HepG2 (cell line): ENCODE data around the gene CDKN2AIP. TPM values are rescaled to one million over a fixed set of nuclear protein-coding genes. Genes with fewer than 3 reads are reported as not detected.

ENCODE experiments used
- ATAC-seq: fragments of 200-7000 bp; cut with Tn5 transposase; 3 replicates; pipeline ENCODE4 v1.9.1; 2020; ENCODE audit warnings: mild to moderate bottlenecking, moderate library complexity
- BruUV-seq: library from RNA; stranded (reverse); fragments of 400-500 nt; replicated peaks from 2 replicates; lab custom pipeline; 2021; lab: Mats Ljungman, UMichigan
- CTCF ChIA-PET: fragments of 300-600 bp; formaldehyde crosslinking; extraction: SDS; loops from one replicate; lab custom pipeline; 2021; ENCODE audit warnings: low total read pairs, inconsistent platforms, low intra/inter-chr PET ratio; lab: Yijun Ruan, JAX
- POLR2A ChIA-PET: fragments of 350-600 bp; sonication (Branson Sonifier 250); formaldehyde crosslinking; loops from one replicate; lab custom pipeline; 2020; ENCODE audit warnings: antibody characterized with exemption, inconsistent platforms; lab: Yijun Ruan, JAX
- DNase-seq: peaks from one replicate; pipeline ENCODE4 v3.0.0-alpha.2; 2015; ENCODE audit warnings: low spot score
- FAIRE-seq: peaks from 3 replicates; lab custom pipeline; 2011; peaks lifted over from hg19 to GRCh38; lab: Jason Lieb, UNC
- H2AFZ ChIP-seq: one replicate; pipeline ENCODE4 v1.6.1; 2011; ENCODE audit warnings: low read length, inconsistent platforms
- H3K27ac ChIP-seq: fragments of 300-600 bp; 3 replicates; pipeline ENCODE4 v1.8.0; 2011; ENCODE audit warnings: mixed run types, mild to moderate bottlenecking, mixed read lengths, low read length, inconsistent platforms; ENCODE audit not compliant: insufficient read depth; ENCODE audit errors: extremely low read length
- H3K27me3 ChIP-seq, 2 experiments: fragments of 200-600 bp in 1 of 2; 2 replicates in 1 of 2; 3 replicates in 1 of 2; pipeline versions ENCODE4 v1.6.0 to v1.8.0; 2011; ENCODE audit warnings: low read length in 2 of 2, mild to moderate bottlenecking in 2 of 2, moderate library complexity in 2 of 2, inconsistent platforms in 1 of 2; ENCODE audit not compliant: insufficient read depth in 2 of 2, control insufficient read depth in 1 of 2
- H3K36me3 ChIP-seq, 2 experiments: fragments of 200-600 bp in 1 of 2; replicated peaks in 1 of 2; 2 replicates in 1 of 2; 3 replicates in 1 of 2; pipeline versions ENCODE4 v1.5.1 to v1.8.0; 2011; ENCODE audit warnings: low read length in 2 of 2, inconsistent platforms in 1 of 2; ENCODE audit not compliant: insufficient read depth in 2 of 2, control insufficient read depth in 1 of 2
- H3K4me1 ChIP-seq: 2 replicates; pipeline ENCODE4 v1.5.1; 2012; ENCODE audit warnings: low read length, inconsistent platforms; ENCODE audit not compliant: insufficient read depth
- H3K4me2 ChIP-seq: 2 replicates; pipeline ENCODE4 v1.6.0; 2011; ENCODE audit warnings: low read depth, low read length, inconsistent platforms
- H3K4me3 ChIP-seq, 3 experiments: fragments of 200-600 bp in 1 of 3; sonication (generic), shearing (Covaris generic) in 1 of 3; replicated peaks in 1 of 3; 2 replicates each; pipeline ENCODE4 v1.5.1; 2011 to 2016; ENCODE audit warnings: low read length in 3 of 3, inconsistent platforms in 2 of 3, low read depth in 2 of 3, mild to moderate bottlenecking in 2 of 3, control low read depth in 1 of 3, mixed read lengths in 1 of 3; ENCODE audit not compliant: insufficient read depth in 1 of 3
- H3K79me2 ChIP-seq: one replicate; pipeline ENCODE4 v1.6.1; 2011; ENCODE audit warnings: low read length, inconsistent platforms; ENCODE audit not compliant: insufficient read depth
- H3K9ac ChIP-seq: 2 replicates; pipeline ENCODE4 v1.6.0; 2011; ENCODE audit warnings: mild to moderate bottlenecking, low read depth, low read length, inconsistent platforms; ENCODE audit not compliant: insufficient read depth
- H3K9me3 ChIP-seq: 2 replicates; pipeline ENCODE4 v1.5.1; 2012; ENCODE audit warnings: mild to moderate bottlenecking, low read length
- H4K20me1 ChIP-seq: 2 replicates; pipeline ENCODE4 v1.6.0; 2011; ENCODE audit warnings: inconsistent platforms, mild to moderate bottlenecking, low read length, moderate library complexity; ENCODE audit not compliant: insufficient read depth
- AFF4 ChIP-seq: sonication (generic); formaldehyde crosslinking; IDR thresholded peaks from 2 replicates; pipeline ENCODE4 v1.4.0; 2020; ENCODE audit warnings: missing genetic modification reagents
- ATM ChIP-seq: fragments of 450-650 bp; IDR thresholded peaks from 2 replicates; pipeline ENCODE4 v1.7.1; 2017; ENCODE audit warnings: mild to moderate bottlenecking, borderline replicate concordance
- CBFB ChIP-seq: sonication (generic); formaldehyde crosslinking; IDR thresholded peaks from 2 replicates; pipeline ENCODE4 v1.4.0; 2020; ENCODE audit warnings: missing genetic modification reagents
- CEBPB ChIP-seq: IDR thresholded peaks from 2 replicates; pipeline ENCODE4 v1.6.1; 2011; ENCODE audit warnings: low read depth, low read length, improper control_type of control experiment, borderline replicate concordance
- RORA ChIP-seq: sonication (generic); formaldehyde crosslinking; IDR thresholded peaks from 2 replicates; pipeline ENCODE4 v1.5.0; 2020; ENCODE audit warnings: mild to moderate bottlenecking, missing genetic modification reagents, moderate library complexity
- XBP1 ChIP-seq: sonication (generic); formaldehyde crosslinking; IDR thresholded peaks from 2 replicates; pipeline ENCODE4 v1.5.0; 2020; ENCODE audit warnings: missing genetic modification reagents
- ZNF496 ChIP-seq: sonication (generic); formaldehyde crosslinking; IDR thresholded peaks from 2 replicates; pipeline ENCODE4 v1.8.1; 2023; ENCODE audit warnings: mild to moderate bottlenecking, moderate library complexity, missing genetic modification reagents; ENCODE audit not compliant: insufficient replicate concordance
- WGBS: methylation state at CpG from one replicate; pipeline ENCODE4 v1.1.6; 2017; ENCODE audit warnings: low lambda C conversion rate; 5-methylcytosine and 5-hydroxymethylcytosine counted together
- in situ Hi-C: cut with HindIII; loops from 2 replicates; pipeline ENCODE4 v1.10.0; 2017; ENCODE audit warnings: low pct_unique_long_range_greater_than_20kb; ENCODE audit not compliant: extremely low pct_ligation_motif_present
- intact Hi-C: fragments of 100-400 bp; cut with micrococcal nuclease; formaldehyde crosslinking; loops from one replicate; pipeline ENCODE4 v1.10.0; 2022; ENCODE audit not compliant: unreplicated experiment
- polyA plus RNA-seq, 8 experiments: library from polyadenylated mRNA; depleted of rRNA in 3 of 8; stranded (reverse) in 7 of 8; unstranded in 1 of 8; fragments of >200 nt; fragmentation: Illumina TruSeq in 4 of 8; extraction: Trizol in 4 of 8; gene quantifications; 2 replicates each; pipeline versions ENCODE4 v1.2.1 to v1.2.3, GENCODE V29; 2011 to 2016; ENCODE audit warnings: low read depth in 4 of 8, missing spikeins in 1 of 8, mixed read lengths in 1 of 8; ENCODE audit not compliant: insufficient read depth in 1 of 8
- total RNA-seq, 5 experiments: library from RNA; depleted of rRNA; stranded (reverse); fragments of >200 nt; fragmentation: Illumina TruSeq; extraction: Trizol; gene quantifications; 2 replicates each; pipeline ENCODE4 v1.2.3, GENCODE V29; 2016; ENCODE audit warnings: low read depth in 1 of 5
- TF ChIP-seq, protein P1 (sequence below): sonication (generic); formaldehyde crosslinking; IDR thresholded peaks from 2 replicates; pipeline ENCODE4 v1.5.1; 2020; ENCODE audit warnings: missing genetic modification reagents, mild to moderate bottlenecking, borderline replicate concordance

Gene CDKN2AIP
- total and polyA plus RNA-seq, 2 of the 13 experiments (the other 11 are each of a cell fraction or from before 2014, with no cell fraction given) = 17.0 to 18.7 TPM

GRCh38 chr4:183411291-183411861 lies 33.1 kb upstream of the CDKN2AIP start:
- Histone ChIP-seq H3K9me3 (no peaks in the 10 kb centered on the region), H3K79me2 (no peaks in the 10 kb centered on the region), H3K27me3 (peaks cover 0 to 16% of the 10 kb centered on the region in 2 experiments; a peak in 2 of 5 replicates), H2AFZ (no peak overlapping the region), H3K4me2 (peak overlapping the region; percentile 44; the same call in 1 of the 2 replicates), H3K36me3 (no peaks in the 10 kb centered on the region), H3K27ac (no peak overlapping the region), H3K4me1 (peaks cover 42% of the 10 kb centered on the region), H4K20me1 (no peaks in the 10 kb centered on the region), H3K4me3 (no peak overlapping the region), H3K9ac (no peak overlapping the region)
- POLR2A ChIA-PET = no interaction called here
- CTCF ChIA-PET = no interaction called here
- in situ Hi-C loops (loop anchor here (25.0 kb wide), 1 partner anchor 349 kb away; no protein-coding TSS in a partner anchor), intact Hi-C loops (no loop called here)
- no peak for FAIRE-seq
- no peak for TF ChIP-seq ATM
- no peak for TF ChIP-seq AFF4 (CRISPR knock-in tag)
- peak; percentile 56 for TF ChIP-seq CEBPB
- TF ChIP-seq, protein P1, sequence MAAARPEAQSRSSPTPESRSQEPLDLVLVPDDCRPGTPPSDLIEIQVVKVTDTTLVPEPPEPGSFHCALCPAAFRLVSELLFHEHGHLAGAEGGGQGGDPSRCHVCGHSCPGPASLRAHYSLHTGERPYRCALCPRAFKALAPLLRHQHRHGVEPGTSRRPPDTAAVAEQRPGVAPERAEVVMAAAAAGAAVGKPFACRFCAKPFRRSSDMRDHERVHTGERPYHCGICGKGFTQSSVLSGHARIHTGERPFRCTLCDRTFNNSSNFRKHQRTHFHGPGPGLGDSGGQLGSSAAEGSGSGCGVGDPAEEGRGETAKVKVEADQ (CRISPR knock-in tag) = no peak
- TF ChIP-seq RORA (CRISPR knock-in tag) = no peak
- no peak for TF ChIP-seq XBP1
- no peak for TF ChIP-seq CBFB (CRISPR knock-in tag)
- TF ChIP-seq ZNF496 = no peak
- no peak for DNase-seq
- BruUV-seq = no TSS peak
- WGBS = 24% methylated on average over 10 of the region's 11 CpGs
- no peak for ATAC-seq
